ENCODE results near the gene FMO1.

DNA sequence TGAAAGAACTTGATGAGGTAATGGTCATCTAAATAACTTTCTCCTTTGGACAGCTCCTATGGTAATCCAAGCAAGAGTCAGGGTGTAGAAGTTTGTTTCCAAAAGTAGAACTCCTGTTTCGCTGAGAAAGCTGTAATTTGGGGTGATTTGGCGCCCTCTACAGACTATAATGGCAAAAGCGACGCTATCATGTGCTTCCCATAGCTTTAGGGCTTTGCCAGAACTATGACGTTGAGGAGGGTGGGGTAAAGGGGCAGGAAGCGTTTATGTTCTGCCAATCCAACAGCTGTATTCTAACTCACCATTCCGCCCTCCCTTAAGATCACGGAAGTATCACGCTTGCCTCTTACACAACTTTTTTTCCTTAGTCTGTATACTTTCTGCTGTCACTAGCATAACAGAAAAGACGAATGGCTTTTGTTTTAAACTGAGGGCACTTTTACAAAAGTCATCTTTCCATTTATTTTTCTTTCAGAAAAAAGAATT lies 65.6 kb downstream of the FMO1 start, which contains the start of gene FMO4:
- TF ChIP-seq, protein P1, sequence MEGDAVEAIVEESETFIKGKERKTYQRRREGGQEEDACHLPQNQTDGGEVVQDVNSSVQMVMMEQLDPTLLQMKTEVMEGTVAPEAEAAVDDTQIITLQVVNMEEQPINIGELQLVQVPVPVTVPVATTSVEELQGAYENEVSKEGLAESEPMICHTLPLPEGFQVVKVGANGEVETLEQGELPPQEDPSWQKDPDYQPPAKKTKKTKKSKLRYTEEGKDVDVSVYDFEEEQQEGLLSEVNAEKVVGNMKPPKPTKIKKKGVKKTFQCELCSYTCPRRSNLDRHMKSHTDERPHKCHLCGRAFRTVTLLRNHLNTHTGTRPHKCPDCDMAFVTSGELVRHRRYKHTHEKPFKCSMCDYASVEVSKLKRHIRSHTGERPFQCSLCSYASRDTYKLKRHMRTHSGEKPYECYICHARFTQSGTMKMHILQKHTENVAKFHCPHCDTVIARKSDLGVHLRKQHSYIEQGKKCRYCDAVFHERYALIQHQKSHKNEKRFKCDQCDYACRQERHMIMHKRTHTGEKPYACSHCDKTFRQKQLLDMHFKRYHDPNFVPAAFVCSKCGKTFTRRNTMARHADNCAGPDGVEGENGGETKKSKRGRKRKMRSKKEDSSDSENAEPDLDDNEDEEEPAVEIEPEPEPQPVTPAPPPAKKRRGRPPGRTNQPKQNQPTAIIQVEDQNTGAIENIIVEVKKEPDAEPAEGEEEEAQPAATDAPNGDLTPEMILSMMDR (conservative IDR thresholded peaks at IDR 0.05 in 1 of 2, IDR thresholded peaks at IDR 0.05 in 1 of 2; ENCODE audit: low read depth in 1 of 2, low read length in 2 of 2) = peak; percentile 74 to 84
- no peak for TF ChIP-seq EZH2 (IDR thresholded peaks at IDR 0.05; ENCODE audit: low read length, missing control alignments)

All from fibroblast of lung (primary cell).